Middle frontal gyrus (tissue), 1 donor: Measurements from ENCODE around the gene SSBP2.

Experiments used
- DNase-seq: peaks from one replicate; pipeline ENCODE4 v3.0.0-alpha.2; 2015; ENCODE audit warnings: low spot score; ENCODE audit errors: extremely low spot score

SSBP2 gene

GRCh38 chr5:81751009-81751835, at the start of gene SSBP2:
SSBP2 (minus strand) TSS chr5:81751097; CDS start chr5:81751042, 55 bp downstream.
- DNase-seq = peak; percentile 95

- DNase-seq = no peak
Observed at GRCh38 chr5:81795666-81796065, 44.8 kb upstream of the SSBP2 start.

GRCh38 chr5:81794226-81794625, 43.3 kb upstream of the SSBP2 start:
- no peak for DNase-seq

GRCh38 chr5:81790336-81790735, 39.4 kb upstream of the SSBP2 start:
- no peak for DNase-seq

- DNase-seq = no peak
Observed at GRCh38 chr5:81789033-81789432, 38.1 kb upstream of the SSBP2 start.

- no peak for DNase-seq
Observed at GRCh38 chr5:81788329-81788728, 37.4 kb upstream of the SSBP2 start.

DNA sequence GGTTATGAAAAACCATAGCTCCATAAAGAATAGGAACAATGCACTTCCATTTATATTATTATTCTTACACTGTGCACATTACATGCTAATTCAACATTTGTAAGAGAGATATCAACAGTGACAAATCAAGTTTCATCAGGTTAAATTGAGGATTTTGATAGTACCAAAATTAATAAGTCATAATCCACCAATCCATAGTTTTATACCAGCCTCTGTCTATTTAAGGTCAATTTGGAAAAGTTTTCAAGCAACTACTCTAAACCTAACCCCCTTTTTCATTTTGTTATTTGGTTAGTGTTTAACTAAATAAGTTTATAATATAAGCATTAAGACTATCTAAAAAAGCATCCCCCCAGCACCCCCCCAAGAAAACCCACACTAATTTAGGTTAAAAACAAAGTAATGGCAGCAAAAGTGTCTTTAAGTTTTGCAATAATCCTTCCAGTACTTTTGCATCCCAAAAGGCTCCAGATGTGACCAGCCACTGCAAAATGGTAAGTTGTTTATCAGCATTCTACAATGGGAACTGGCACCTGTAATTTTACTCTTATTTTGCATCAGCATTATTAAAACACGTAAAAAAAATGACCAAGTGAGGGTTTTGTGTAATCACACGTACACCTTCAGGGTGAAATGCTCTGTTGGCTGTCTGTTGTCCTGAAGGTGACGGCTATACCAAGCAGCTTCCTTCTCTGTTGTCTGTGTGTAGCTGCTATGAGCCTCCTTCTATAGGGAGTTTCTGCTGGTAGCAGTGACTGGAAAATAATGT, 36.8 kb upstream of the SSBP2 start:
- no peak for DNase-seq

DNA sequence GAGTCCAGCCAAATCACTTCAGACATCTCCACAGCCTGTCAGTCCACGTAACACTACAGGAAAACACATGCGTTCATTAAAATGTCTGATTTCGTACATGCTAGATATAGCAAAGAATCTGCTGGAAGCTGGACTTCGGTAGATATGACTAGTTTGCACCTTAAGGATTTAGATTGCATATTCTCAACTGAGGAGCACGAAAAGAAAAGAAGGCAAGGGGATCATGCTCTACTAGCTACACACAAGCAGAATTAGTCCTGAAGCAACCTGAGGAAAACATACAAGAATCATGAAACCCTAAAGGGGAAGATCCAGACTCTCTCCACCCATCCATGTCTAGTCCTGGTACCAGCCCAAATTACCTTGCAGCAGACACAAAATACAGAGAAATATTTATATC, 36.1 kb upstream of the SSBP2 start:
- DNase-seq = no peak

DNA sequence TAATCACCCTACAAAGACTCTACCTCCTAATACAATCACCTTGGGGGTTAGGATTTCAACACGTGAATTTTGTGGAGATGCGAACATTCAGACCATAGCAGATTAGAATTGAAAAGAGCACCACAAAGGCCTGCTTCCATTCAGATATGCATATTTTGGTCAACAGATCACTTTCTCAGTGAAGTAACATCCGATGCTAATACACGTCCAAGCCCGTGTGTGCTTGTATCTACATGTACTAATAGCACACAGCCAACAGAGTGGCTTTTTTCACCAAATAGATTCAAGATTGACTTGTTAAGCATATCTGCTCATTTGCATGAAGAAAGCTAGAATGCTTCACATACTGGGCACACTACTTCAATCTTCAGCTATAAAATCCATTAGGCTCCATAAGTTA, 35.6 kb upstream of the SSBP2 start:
- no peak for DNase-seq

GRCh38 chr5:81785322-81785721, 34.4 kb upstream of the SSBP2 start:
- no peak for DNase-seq

DNA sequence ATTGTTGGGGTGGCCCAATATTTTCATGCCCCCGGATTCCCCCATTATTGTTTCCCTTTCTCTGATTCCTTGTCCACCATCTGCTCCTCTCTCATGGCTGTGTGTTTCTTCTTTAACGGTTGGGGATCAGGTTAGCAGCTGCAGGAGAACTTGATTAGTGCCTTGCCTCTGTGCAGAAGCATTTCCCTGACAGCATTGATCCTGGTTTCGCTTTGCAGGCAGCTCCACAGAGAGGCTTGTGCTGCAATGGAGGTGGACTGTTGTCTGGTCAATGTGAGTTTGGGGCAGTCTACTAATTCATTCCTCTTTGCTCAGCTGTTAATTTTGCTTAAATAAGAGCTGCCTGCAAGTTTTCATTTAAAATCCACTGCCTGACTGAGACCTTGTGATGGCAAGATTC, 32.5 kb upstream of the SSBP2 start:
- no peak for DNase-seq

- no peak for DNase-seq
Observed at GRCh38 chr5:81782811-81783210, 31.9 kb upstream of the SSBP2 start.

DNA sequence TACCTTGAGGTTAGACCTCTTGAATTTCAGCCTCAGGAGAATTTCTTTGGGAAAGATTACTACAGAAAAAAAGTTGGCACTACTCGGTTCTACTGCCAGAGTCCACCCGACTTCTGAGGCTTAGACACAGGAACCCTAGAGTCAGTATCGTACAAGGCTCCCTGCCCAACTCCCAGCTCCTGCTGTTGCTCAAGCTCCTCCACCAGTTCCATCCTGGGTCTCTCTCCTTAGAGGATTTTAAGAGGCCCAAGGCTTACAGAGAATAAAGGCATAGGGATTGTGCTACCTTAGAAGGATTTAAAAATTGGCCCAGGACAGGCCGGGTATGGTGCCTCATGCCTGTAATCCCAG, 29.0 kb upstream of the SSBP2 start:
- no peak for DNase-seq

DNA sequence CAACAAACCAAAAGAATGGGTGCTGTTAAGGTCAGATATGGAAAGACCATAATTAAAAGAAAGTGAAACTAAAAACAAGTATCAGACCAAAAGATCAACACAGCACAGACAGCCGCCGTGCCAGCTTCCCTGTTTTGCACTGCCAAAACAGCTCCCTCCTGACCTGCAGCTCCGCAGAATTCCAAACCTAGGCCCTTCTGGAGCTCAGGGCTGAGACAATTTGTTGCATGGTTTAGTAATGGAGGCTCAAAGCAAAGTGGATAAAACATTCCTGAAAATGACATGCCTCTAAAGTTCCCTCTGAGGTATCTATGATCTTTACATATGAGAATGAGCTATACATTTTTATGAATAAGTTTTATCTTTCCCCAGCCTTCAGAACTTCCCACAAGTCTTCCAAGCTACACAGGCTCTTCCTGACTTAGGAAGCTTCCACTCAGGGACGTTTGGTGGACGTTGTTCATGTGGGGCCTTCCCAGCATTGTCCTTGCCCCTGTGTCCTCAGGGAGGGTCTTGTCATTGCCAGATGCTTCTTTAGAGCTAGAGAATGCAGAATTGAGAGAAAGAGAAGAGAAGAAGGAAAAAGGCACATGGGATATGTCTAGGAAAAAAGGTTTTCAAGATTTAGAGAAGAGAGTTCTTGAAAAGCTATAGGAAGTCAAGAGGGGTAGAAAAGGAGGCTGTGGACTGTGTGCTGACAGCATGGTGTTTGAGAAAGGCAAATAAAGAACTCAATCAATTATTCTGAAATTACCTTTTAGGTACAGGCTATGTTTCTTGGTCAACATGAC, 28.4 kb upstream of the SSBP2 start:
- no peak for DNase-seq

DNA sequence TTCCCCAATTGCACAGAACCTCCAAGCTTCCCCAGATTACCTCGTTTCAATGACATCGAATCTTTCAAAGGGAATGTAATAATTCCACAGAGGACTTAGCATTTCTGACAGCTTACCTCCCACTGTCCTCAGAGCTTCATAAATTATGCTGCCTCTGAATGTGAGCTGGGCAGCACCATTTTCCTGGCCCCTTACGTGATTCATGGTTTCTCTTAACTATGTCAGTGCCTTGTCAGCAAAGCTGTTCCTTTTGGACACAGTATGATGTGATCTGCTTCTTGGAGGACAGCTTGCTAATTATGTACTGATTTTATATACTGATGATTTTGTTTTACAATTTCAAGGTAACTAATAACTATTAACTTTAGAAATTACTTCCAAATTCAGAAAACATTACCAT, 27.7 kb upstream of the SSBP2 start:
- DNase-seq = no peak

- DNase-seq = no peak
Observed at GRCh38 chr5:81776258-81776657, 25.4 kb upstream of the SSBP2 start.

GRCh38 chr5:81774374-81774773, 23.5 kb upstream of the SSBP2 start:
- DNase-seq = no peak

DNA sequence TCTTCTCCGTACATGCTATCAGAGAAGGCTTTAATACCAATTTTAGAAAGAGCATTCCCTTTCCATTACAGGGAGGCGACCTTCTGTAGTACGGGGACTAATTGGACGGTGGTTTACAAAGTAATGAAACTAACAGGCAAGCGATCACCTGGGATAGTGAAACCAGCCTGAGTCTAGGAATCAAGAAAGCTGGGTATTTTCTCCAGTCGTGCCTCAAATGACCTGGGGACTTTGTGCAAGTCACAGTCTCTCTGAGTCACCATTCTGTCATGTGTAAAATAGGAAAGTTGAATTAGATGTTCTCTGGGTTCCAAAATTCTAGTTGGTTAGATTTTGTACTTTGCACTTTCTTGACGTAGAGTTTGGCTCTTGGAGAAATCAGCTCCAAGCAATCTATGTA, 22.7 kb upstream of the SSBP2 start:
- DNase-seq = no peak

DNA sequence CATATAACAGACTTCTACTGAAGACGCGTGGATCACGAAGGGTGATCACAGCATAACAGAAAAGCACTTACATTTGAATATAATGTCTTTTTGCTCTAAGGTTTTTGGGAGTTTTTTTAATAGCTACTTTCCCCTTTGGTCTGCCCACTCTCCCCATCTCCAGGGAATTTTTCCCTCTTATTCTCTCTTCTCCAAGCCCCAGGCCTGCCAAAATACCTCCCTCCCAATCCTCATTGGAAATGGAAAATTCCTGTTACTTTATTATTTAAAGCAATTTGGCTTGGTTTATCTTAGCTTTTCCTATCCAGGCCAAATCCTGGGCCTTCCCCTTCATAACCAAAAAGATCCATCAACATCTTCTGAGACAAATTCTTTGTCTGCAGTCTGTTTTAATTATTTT, 22.3 kb upstream of the SSBP2 start:
- DNase-seq = no peak

GRCh38 chr5:81772488-81772887, 21.6 kb upstream of the SSBP2 start:
- DNase-seq = no peak

- DNase-seq = no peak
Observed at GRCh38 chr5:81768935-81769452, 18.1 kb upstream of the SSBP2 start.

DNA sequence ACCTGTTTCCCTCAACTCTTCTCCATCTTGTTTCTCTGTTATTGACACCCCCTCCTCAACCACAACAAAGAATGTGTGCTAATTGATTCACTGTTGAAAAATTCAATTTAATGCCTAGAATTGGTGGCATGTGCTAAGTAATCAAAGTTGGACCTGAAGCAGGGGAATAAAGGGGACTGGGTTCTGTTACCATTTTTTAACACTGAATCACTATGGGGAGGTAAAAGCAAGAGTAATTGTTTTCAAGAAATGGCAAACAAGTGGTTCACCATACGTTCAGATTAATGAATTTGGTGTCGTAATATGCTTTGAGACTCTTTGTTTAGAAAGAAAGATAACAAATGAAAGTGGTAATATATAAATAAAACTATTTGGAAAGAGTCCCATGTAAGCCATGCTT, 17.0 kb upstream of the SSBP2 start:
- DNase-seq = no peak
